GM18868 (cell line): ENCODE results near the gene PPP1R13B.
A peak's percentile ranks its signal among the peaks of the same experiment; 100 is the strongest.
"Not testable (repeated sequence)": the region's sequence is repeated elsewhere in the genome, so short reads cannot be mapped to it uniquely, and the experiment has no call there.

Experiments used
- ATAC-seq: cut with Tn5 transposase; IDR thresholded peaks from one replicate; pipeline ENCODE4 v1.9.1; 2021; ENCODE audit warnings: mild to moderate bottlenecking, moderate library complexity; ENCODE audit not compliant: unreplicated experiment

PPP1R13B gene

DNA sequence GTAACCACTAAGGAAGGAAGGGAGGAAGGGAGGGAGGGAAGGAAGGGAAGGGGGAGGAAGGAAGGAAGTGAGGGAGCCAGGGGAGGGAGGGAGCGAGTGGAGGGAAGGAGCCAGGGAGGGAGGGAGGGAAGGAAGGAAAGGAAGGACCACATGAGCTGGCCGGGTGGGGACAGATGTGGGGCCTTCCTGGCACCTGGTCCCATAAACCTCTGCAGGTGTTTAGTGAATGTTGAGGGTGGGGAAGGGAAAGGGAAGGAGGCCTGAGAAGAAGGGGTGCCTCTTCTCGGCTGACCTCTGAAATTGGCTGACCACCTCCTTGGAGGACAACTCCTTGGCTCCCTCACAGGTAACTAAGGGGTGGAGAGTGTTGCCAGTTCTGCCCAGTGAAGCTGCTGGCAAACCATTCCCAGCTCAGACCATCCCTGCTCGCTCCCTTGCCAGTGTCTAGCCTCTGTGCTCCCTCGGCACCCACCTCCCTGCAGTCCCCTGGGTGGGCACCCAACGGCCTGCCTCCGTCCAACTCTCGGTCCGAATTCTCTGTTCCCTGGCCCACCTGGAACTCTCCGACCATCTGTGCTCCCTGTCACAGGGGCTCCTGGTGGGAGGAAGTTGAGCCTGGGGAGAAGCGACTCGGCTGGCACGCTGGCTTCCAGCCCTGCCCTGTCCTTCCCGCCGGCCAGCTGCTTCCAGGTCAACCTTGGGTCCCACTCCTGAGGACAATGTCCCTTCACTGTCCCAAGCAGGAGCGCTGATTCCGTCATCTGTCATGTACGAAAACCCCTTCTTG is 12.2 kb upstream of the PPP1R13B start:
- ATAC-seq = no peak

DNA sequence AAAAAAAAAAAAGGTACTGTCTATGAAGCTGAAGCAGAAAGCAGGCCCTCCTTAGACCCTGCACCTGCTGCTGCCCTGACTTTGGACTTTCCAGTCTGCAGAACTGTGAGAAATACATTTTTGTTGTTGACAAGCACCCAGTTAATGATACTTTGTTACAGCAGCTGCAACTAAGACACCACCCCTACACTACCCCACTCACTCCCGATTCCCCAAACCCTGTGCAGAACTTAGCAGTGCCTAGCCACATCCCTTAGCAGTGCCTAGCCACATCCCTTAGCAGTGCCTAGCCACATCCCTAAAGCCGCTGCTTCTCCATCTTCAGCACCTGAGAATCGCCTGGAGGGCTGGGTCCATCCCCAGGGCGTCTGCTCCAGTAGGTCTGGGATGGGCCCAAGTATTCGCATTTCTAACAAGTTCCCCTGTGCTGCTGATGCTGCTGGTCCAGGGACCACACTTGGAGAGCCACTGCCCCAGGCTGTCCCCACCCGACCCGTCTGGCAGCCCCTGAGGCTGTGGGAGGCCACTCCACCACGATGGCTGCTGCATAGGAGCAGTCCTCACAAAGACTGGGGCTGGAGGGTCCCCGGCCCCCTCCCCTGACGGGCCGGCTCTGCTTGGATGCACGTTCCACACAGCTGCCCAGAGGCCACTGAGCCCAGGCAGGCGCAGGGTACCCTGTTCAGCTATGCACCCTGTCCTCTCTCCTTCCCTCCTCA is 10.8 kb upstream of the PPP1R13B start:
- no peak for ATAC-seq

DNA sequence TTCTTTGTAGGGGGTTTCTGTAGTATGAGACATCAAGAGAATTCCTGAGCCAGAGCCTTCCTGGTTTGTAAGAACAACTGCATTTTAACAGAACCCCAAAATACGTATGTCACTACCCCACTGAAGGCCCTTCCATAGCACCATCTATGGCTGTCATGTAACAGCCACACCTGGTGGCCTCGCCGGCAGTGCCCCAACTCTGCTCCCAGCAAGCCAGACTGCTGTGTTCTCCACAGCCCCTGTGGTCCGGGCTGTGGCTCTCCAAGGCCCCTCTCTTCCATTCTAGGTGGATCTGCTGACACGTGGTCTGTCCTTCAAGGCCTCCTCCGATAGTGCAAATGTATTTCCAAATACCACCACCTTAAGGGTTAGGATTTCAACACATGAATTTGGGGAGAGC is 9.9 kb upstream of the PPP1R13B start:
- ATAC-seq = no peak

DNA sequence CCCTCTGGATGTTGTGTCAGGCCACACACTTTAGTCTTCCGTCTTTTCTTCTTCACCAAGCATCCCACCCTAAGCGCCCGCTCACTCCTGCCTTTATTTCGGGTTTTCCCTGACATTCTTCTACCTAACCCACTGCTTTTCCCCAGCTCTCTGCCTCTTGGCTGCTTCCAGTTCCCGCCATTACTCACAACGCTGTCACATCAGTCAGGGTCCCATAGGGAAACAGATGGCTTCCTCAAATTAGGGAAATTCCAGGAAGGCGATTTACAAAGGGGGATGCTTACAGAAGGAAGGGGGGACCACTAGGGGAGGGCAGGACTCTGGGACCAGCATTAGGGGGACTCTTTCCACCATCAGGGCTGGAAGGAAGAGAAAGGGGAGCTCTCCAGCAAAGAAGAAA is 9.2 kb upstream of the PPP1R13B start:
- no peak for ATAC-seq

DNA sequence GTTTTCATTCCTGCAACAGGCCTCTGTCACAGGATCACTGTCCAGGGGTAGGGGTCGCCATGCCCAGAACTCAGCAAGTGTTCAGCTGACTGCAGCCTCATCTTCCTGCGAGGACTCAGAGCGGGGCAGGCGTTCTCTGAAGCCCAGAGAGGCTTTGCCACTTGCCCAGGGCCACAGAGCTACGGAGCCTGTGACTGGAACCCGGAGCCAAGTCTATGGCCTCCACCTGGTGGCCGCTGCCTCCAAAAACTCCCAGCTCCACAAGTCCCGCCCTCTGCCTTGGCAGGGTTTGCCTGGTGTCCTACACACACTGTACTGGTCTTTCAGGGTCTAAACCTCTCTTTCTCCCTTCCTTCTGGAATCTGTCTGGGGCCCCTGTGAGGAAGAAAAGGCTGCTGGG is 8.7 kb upstream of the PPP1R13B start:
- no peak for ATAC-seq

DNA sequence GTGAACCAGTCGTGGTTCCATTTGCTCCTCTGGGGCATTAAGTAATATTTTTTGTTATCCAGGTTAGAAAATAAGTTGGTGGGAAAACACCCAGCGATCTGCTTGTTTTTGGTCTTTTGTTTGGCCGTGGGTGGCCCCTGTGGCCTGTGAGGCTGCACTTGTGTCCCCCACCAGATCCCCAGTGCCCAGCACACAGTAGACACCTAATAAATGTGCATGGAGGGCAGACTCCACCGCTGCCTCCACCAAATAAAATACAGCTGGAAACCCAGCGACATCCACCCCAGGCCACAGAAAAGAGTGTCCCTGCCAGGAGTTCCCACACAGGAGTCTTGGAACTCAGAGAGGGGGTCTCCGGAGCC is 8.3 kb upstream of the PPP1R13B start:
- ATAC-seq = no peak

DNA sequence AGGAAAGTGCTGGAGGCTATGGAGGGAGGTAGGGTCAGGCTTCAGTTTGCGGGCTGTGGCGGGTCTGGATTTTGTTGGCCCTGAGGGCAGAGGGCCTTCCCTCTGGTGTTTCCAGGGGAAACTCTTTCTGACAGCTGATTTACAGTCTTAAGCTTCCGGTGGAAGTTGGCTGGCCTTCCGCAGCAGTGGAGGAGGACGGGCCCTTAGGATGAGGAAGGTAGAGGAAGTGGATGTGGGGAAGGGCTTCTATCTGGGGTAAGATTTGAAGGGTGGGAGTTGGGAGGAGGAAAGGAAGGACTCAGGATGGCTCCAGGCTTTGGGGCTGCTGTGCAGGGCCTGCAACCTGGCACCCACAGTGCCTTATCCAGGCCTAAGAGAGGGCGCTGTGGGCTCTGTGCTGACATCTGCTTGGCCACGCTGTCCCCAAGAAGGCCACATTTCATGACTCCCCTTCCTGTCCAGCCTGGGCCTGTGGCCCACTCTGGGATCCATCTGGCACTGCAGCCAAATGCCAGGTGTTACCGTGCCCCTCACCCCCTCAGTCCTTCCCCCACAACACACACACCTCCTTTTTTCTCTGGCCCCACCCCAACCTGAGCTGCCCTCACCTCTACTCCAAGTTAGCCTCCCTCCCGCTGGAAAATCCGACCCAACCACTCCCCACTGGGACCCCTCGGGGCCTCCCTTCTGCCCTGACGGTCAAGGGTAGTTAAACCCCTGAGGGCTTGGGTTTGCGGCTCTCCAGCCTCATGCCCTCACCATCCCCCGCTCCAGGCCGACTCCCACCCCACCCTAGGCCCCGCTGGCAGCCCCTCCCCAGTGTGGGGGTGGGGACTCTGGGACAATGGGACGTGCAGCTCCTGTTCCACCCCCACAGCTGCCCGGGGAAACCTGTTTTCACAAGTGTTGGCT is 7.7 kb upstream of the PPP1R13B start:
- no peak for ATAC-seq

DNA sequence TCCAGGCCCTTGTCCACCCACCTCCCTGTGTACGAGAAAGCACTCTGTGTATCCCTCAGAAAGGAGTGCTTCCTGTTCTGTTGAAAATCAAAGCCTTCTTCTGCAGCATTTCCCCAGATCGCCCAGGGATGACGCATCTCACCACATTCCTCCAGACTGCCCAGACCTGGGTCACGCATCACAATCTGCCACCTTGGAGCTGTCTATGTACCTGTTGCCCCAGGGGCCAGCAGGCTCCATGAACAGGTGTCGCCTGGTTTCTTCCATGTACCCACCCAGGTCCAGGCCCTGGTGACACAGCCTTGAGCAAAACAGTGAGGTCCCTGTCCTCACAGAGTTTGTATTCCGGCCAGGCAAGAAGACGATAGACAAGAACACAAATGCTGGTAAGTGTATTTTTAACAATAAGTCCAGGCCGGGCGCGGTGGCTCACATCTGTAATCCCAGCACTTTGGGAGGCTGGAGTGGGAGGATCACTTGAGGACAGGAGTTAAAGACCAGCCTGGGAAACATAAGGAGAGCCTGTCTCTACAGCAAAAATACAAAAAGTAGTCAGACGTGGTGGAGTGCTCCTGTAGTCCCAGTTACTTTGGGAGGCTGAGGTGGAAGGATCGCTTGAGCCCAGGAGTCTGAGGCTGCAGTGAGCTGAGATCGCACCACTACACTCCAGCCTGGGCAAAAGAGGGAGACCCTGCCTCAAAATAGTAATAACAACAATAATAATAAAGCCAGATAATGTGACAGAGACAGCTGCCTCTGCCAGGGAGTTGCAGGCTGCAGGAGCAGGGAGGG is 6.8 kb upstream of the PPP1R13B start:
- ATAC-seq = no peak

DNA sequence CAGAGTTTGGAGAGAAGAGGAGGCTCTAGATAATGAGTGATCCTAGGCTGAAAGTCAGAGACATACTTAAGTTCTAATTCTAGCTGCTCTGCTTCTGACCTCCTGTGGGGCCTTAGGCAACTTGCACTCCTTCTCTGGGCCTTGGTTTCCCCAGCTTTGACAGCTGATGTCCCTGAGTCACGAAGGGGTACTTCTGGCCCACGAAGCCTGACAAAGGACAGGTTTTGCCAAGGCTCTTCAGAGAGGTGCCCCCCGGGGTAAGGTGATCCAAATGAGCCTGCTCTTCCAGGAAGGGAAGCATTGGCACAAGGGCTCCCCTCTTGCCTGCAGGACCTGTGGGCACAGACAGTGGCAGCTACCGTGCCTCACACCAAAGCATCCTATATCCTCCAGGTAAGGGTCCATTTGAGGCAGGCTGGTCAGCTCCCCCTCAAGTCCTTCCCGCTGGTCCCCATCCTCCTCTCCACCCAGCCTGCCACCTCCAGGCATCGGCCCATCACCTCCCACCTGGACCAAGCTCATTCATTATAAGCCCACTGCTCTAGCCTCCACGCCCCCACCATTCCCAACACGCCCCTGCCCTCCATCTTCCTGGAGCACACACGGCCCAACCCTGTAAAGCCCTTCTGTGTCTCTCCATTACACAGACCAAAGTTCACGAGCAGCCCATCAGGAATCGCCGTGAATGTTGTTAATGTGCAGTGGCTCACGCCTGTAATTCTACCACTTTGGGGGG is 1.9 kb upstream of the PPP1R13B start:
- ATAC-seq = no peak

DNA sequence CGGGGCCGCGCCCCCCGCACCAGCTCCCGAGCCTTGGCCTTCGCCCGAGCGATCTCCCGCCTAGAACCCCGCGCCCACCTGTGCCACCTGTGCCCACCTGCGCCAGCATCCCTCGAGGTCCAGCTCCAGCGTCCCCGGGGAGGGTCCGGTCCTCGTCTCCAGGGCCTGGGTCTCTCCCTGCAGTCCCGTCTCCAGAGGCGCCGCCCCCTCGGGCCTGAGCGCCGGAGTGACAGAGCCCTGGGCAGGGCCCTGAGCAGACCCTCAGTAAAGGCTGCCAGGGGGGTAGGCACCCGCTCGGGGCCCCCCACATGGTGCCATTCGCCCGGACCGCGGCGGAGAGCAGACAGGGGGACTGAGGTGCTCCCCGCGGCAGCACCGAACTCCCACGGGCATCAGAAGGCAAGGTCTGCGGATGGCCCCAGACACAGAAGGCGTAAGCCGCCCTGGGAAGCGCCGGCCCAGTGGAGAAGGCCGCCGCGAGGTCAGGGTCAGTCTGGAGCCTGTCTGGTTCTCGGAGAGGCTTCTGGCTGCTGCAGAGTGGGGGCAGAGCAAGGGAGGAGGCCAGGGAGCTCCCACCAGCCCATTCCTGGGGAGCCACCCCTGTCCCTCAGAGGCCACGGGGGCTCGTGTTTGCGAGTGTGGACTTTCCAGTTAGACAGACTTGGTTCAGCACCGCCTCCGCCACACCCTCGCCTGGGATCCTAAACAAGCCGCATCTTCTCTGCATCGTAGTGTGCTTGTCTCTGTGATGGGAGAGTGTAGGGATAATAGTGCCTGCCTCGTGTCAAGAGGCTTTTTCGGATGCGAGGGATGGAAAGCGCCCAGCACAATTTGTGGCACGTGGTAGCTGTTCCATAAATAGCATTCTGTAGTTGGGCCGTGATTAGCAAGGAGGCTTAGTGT is 1.1 kb upstream of the PPP1R13B start:
- no peak for ATAC-seq

DNA sequence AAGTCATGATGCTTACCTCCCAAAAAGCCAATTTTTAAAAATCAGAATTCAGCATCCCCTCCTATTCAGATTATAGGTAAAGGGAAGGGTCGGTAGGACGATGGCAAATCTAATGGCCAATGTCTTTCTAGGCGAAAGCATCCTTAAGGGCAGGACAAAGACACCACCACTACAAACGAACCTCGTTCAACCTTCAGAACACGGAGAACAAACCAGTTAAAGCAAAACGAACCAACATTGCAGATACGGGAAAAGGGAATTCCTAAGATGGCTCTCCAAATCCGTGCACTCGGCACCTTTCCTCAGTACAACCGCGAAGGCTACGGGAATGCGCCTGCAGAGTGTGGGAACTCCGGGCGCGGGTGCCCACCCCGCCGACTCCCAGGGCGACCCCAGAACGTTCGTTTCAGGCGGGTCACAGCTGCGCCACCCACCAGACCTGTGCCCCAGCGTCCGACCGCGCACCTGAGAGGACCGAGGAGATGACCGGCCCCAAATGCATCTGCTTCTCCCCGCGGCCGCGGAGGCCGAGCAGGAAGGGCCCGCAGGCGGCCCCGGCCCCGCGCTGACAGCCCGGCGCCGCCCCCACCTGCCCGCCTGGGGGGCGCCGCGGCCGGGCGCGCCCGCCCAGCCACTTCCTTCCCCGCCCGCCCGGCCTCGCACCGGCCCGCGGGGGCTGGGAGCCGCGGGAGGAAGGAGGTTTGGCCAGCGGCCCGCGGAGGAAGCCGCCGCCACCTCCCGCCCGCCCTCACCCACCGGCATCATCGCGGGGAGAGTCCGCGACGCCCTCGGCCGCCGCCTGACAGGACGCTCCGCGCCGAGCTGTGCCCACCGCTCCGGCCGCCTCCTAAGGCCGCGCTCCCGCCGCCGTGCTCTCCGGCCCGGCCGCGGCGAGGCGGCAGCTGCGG is 578 bp downstream of the PPP1R13B start:
- ATAC-seq = peak; percentile 36

DNA sequence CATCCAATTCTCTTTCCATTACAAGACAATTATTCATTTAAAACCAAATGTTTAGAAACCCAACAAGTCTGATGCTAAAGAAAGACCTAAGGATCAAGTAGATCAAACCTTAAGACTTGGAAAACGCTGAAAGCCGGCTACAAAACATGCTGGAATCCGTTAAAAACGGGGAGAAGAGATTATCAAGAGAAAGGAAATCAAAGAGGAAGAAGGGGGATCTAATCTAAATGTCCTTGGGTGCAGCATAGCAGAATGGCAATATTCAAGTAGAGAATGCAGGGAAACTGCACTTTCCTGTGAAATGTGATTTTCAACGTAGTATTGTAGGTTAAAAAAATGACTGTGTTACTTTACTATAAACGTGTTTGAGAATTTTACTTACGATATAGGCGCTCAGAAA is 1.3 kb downstream of the PPP1R13B start:
- ATAC-seq = no peak

DNA sequence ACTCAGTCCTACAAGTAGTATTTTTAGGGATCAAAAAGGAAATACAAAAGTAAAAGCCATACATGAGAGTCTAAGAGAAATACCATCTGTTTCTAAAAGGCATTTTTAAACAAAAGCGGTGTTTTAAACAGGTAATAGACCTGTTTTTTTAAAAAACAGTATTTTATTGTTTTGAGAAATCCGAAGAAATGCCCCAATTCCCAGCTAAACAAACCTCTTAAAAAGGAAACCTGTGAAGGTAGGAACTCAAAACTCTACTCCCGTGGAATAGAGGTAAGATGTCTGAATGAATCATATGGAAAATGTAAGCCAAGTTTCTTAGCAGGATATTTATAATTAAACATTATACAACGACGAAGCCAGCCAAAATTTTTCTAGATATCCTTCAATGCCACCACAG is 2.0 kb downstream of the PPP1R13B start:
- no peak for ATAC-seq

DNA sequence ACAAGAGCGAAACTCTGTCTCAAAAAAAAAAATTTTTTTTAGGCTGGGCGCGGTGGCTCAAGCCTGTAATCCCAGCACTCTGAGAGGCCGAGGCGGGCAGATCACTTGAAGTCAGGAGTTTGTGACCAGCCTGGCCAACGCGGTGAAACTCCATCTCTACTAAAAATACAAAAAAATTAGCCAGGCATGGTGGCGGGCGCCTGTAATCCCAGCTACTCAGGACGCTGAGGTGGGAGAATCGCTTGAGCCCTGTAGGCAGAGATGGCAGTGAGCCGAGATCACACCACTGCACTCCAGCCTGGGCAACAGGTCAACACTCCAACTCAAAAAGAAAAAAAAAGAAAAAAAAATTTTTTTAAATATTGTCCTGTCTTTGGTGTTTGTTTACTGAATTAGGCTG is 6.1 kb downstream of the PPP1R13B start:
- not testable (repeated sequence) for ATAC-seq

DNA sequence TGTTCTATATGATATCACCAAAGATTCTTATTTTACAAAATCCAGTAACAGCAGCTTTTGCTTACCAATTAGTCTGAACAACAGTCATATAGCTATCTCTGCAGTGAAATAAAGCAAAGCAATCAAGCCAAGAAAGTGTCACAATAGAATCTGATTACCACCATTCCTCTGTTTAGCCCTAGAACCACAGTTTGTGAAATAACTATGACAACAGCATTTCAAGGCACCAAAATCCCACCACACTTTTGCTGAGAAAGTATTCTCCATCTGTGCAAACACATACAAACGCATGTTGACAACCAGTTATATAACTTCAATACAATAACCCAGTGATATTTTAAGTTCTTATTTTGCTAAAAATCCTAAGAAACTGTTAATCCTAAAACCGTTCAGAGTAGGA is 7.4 kb downstream of the PPP1R13B start:
- no peak for ATAC-seq

DNA sequence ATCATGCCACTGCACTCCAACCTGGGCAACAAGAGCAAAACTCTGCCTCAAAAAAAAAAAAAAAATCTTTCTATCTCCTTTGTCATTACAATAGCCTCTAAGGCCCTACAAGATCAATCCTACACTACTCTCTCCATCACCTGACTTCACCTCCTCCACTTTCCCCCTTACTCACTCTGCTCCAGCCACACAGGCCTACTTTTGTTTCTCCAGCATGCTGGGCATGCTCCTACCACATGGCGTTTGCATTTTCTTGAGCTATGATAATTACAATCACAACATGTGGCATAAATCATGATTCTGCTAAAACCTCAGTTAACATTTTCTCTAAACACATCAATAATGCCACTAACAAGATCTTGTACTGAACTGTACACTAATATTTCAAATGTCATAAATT is 7.8 kb downstream of the PPP1R13B start:
- no peak for ATAC-seq

DNA sequence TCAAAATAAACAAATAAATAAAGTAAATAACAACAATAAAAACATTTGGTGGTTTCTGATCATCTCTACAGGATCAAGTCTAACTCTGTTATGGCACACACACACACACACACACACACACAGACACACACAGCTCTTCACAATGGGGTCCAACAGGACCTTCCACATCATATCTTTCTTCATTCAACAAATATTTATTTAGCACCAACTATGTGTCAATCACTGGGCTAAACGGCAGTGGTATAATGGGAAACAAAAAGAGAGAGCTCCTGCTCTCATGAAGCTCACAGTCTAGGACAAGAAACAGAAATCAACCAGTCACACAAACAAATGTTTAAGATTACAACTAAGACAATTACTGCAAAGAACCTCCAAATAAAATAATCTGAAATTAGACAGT is 9.3 kb downstream of the PPP1R13B start:
- ATAC-seq = no peak
